Activated naive CD8-positive, alpha-beta T cell treated with anti-CD3 and anti-CD28 coated beads, Interleukin-2, amount 50 U/mL, for 24 hours (primary cell): ENCODE results near the gene PCYOX1L.

Source experiments
- ATAC-seq: fragments of 150-1000 bp; cut with Tn5 transposase; one replicate; pipeline ENCODE4 v1.10.0; 2021
- DNase-seq: peaks from one replicate; pipeline ENCODE4 v3.0.0; 2021
- H3K27ac Mint-ChIP-seq: one replicate; pipeline ENCODE4 v1.8.0; 2021; ENCODE audit warnings: mild to moderate bottlenecking, mixed read lengths
- H3K27me3 Mint-ChIP-seq: one replicate; pipeline ENCODE4 v1.8.0; 2021; ENCODE audit warnings: mixed read lengths
- H3K36me3 Mint-ChIP-seq: one replicate; pipeline ENCODE4 v1.8.0; 2021; ENCODE audit warnings: low read depth, mixed read lengths
- H3K4me1 Mint-ChIP-seq: one replicate; pipeline ENCODE4 v1.8.0; 2021; ENCODE audit warnings: mixed read lengths
- H3K4me3 Mint-ChIP-seq: one replicate; pipeline ENCODE4 v1.8.0; 2021; ENCODE audit warnings: mild to moderate bottlenecking, moderate library complexity, mixed read lengths
- H3K9me3 Mint-ChIP-seq: one replicate; pipeline ENCODE4 v1.8.0; 2021; ENCODE audit warnings: mixed read lengths

Gene PCYOX1L

GRCh38 chr5:149370878-149371277, 13.0 kb downstream of the PCYOX1L start:
- ATAC-seq (no peak), DNase-seq (no peak)
- H3K36me3 Mint-ChIP-seq: peaks cover 4% of the 10 kb centered on the region
- no peak overlapping the region for H3K4me3 Mint-ChIP-seq
- H3K9me3 Mint-ChIP-seq: no peaks in the 10 kb centered on the region
- H3K4me1 Mint-ChIP-seq: peaks cover 2% of the 10 kb centered on the region
- no peak overlapping the region for H3K27ac Mint-ChIP-seq
- no peaks in the 10 kb centered on the region for H3K27me3 Mint-ChIP-seq

GRCh38 chr5:149371296-149371962, 13.6 kb downstream of the PCYOX1L start:
- Mint-ChIP-seq H3K27ac (no peak overlapping the region), H3K36me3 (peaks cover 4% of the 10 kb centered on the region), H3K9me3 (no peaks in the 10 kb centered on the region), H3K4me3 (no peak overlapping the region), H3K4me1 (peaks cover 2% of the 10 kb centered on the region), H3K27me3 (no peaks in the 10 kb centered on the region)
- DNase-seq: peak; percentile 75
- ATAC-seq: peak; percentile 86

GRCh38 chr5:149372076-149372795, 14.4 kb downstream of the PCYOX1L start:
- no peaks in the 10 kb centered on the region for H3K9me3 Mint-ChIP-seq
- ATAC-seq (no peak), DNase-seq (no peak)
- H3K27ac Mint-ChIP-seq: no peak overlapping the region
- H3K36me3 Mint-ChIP-seq: peaks cover 4% of the 10 kb centered on the region
- no peaks in the 10 kb centered on the region for H3K4me1 Mint-ChIP-seq
- no peak overlapping the region for H3K4me3 Mint-ChIP-seq
- no peaks in the 10 kb centered on the region for H3K27me3 Mint-ChIP-seq

GRCh38 chr5:149372932-149373331, 15.1 kb downstream of the PCYOX1L start:
- no peaks in the 10 kb centered on the region for H3K4me1 Mint-ChIP-seq
- DNase-seq (no peak), ATAC-seq (no peak)
- no peaks in the 10 kb centered on the region for H3K9me3 Mint-ChIP-seq
- H3K27ac Mint-ChIP-seq: no peak overlapping the region
- no peak overlapping the region for H3K4me3 Mint-ChIP-seq
- no peaks in the 10 kb centered on the region for H3K27me3 Mint-ChIP-seq
- peaks cover 4% of the 10 kb centered on the region for H3K36me3 Mint-ChIP-seq

- no peaks in the 10 kb centered on the region for H3K27me3 Mint-ChIP-seq
- no peak for ATAC-seq
- no peaks in the 10 kb centered on the region for H3K4me1 Mint-ChIP-seq
- no peak overlapping the region for H3K27ac Mint-ChIP-seq
- H3K9me3 Mint-ChIP-seq: no peaks in the 10 kb centered on the region
- DNase-seq: no peak
- no peaks in the 10 kb centered on the region for H3K36me3 Mint-ChIP-seq
- no peak overlapping the region for H3K4me3 Mint-ChIP-seq
Measured at GRCh38 chr5:149374303-149374702, 16.5 kb downstream of the PCYOX1L start.

- Mint-ChIP-seq H3K4me3 (no peak overlapping the region), H3K9me3 (no peaks in the 10 kb centered on the region), H3K27ac (no peak overlapping the region), H3K4me1 (no peaks in the 10 kb centered on the region), H3K27me3 (no peaks in the 10 kb centered on the region), H3K36me3 (no peaks in the 10 kb centered on the region)
- ATAC-seq (no peak), DNase-seq (no peak)
Measured at GRCh38 chr5:149374801-149375200, 17.0 kb downstream of the PCYOX1L start.

GRCh38 chr5:149375434-149375833, 17.6 kb downstream of the PCYOX1L start:
- Mint-ChIP-seq H3K4me3 (no peak overlapping the region), H3K9me3 (no peaks in the 10 kb centered on the region), H3K27me3 (no peaks in the 10 kb centered on the region), H3K4me1 (no peaks in the 10 kb centered on the region), H3K27ac (no peak overlapping the region), H3K36me3 (no peaks in the 10 kb centered on the region)
- no peak for ATAC-seq
- no peak for DNase-seq

GRCh38 chr5:149376104-149376503, 18.3 kb downstream of the PCYOX1L start:
- H3K27me3 Mint-ChIP-seq: no peaks in the 10 kb centered on the region
- no peaks in the 10 kb centered on the region for H3K9me3 Mint-ChIP-seq
- no peak overlapping the region for H3K4me3 Mint-ChIP-seq
- H3K4me1 Mint-ChIP-seq: no peaks in the 10 kb centered on the region
- ATAC-seq (no peak), DNase-seq (no peak)
- no peak overlapping the region for H3K27ac Mint-ChIP-seq
- no peaks in the 10 kb centered on the region for H3K36me3 Mint-ChIP-seq

GRCh38 chr5:149376711-149377447, 19.0 kb downstream of the PCYOX1L start:
- no peak overlapping the region for H3K27ac Mint-ChIP-seq
- no peaks in the 10 kb centered on the region for H3K9me3 Mint-ChIP-seq
- H3K4me1 Mint-ChIP-seq: no peaks in the 10 kb centered on the region
- H3K4me3 Mint-ChIP-seq: no peak overlapping the region
- no peak for DNase-seq
- no peak for ATAC-seq
- H3K27me3 Mint-ChIP-seq: no peaks in the 10 kb centered on the region
- H3K36me3 Mint-ChIP-seq: no peaks in the 10 kb centered on the region

- no peak overlapping the region for H3K4me3 Mint-ChIP-seq
- no peak for ATAC-seq
- H3K27ac Mint-ChIP-seq: no peak overlapping the region
- no peak for DNase-seq
- no peaks in the 10 kb centered on the region for H3K9me3 Mint-ChIP-seq
- H3K36me3 Mint-ChIP-seq: no peaks in the 10 kb centered on the region
- H3K4me1 Mint-ChIP-seq: no peaks in the 10 kb centered on the region
- no peaks in the 10 kb centered on the region for H3K27me3 Mint-ChIP-seq
Measured at GRCh38 chr5:149378241-149378820, 20.5 kb downstream of the PCYOX1L start.

GRCh38 chr5:149379177-149379761, 21.4 kb downstream of the PCYOX1L start, which contains the start of gene IL17B:
IL17B (minus strand) TSS chr5:149379292; CDS start chr5:149379225, 67 bp downstream.
- Mint-ChIP-seq H3K4me1 (no peaks in the 10 kb centered on the region), H3K36me3 (no peaks in the 10 kb centered on the region), H3K27me3 (no peaks in the 10 kb centered on the region), H3K9me3 (no peaks in the 10 kb centered on the region), H3K4me3 (no peak within 1 kb of the TSS), H3K27ac (no peak within 1 kb of the TSS)
- no peak for ATAC-seq
- no peak for DNase-seq

GRCh38 chr5:149379818-149380374, 22.1 kb downstream of the PCYOX1L start:
- no peak for ATAC-seq
- H3K36me3 Mint-ChIP-seq: no peaks in the 10 kb centered on the region
- no peak overlapping the region for H3K4me3 Mint-ChIP-seq
- no peak overlapping the region for H3K27ac Mint-ChIP-seq
- no peaks in the 10 kb centered on the region for H3K4me1 Mint-ChIP-seq
- DNase-seq: no peak
- no peaks in the 10 kb centered on the region for H3K9me3 Mint-ChIP-seq
- H3K27me3 Mint-ChIP-seq: no peaks in the 10 kb centered on the region

- Mint-ChIP-seq H3K4me3 (no peak overlapping the region), H3K4me1 (no peaks in the 10 kb centered on the region), H3K36me3 (no peaks in the 10 kb centered on the region), H3K27me3 (no peaks in the 10 kb centered on the region), H3K9me3 (no peaks in the 10 kb centered on the region), H3K27ac (no peak overlapping the region)
- ATAC-seq: no peak
- DNase-seq: no peak
Measured at GRCh38 chr5:149380466-149381121, 22.7 kb downstream of the PCYOX1L start.
